Mammary epithelial cell (primary cell): ENCODE data around the gene LYZL1.

Experiments
- CTCF ChIP-seq, 2 donors: IDR thresholded peaks in 1 of 2; conservative IDR thresholded peaks in 1 of 2; 2 replicates each; pipeline ENCODE4 v1.5.1; 2011 to 2012; ENCODE audit warnings: inconsistent platforms in 2 of 2, low read length in 2 of 2, mild to moderate bottlenecking in 2 of 2, control low read depth in 1 of 2, low read depth in 1 of 2; ENCODE audit not compliant: insufficient read depth in 1 of 2; ENCODE audit errors: extremely low read depth in 1 of 2
- EZH2 ChIP-seq: IDR thresholded peaks from 2 replicates; pipeline ENCODE4 v1.6.1; 2012; ENCODE audit warnings: low read length, inconsistent platforms, borderline replicate concordance

GRCh38 chr10:29252811-29253689 lies 35.8 kb upstream of the LYZL1 start:
- TF ChIP-seq CTCF (conservative IDR thresholded peaks at IDR 0.05 in 1 of 2, IDR thresholded peaks at IDR 0.05 in 1 of 2; ENCODE audit: extremely low read depth in 1 of 2, insufficient read depth in 1 of 2, low read depth in 1 of 2, low read length in 2 of 2) (no peak), EZH2 (no peak)
